Lung microvascular endothelial cell (primary cell): ENCODE measurements around the gene ERI3. TPM values are rescaled to one million over a fixed set of nuclear protein-coding genes. Genes with fewer than 3 reads are reported as not detected.
A peak's percentile ranks its signal among the peaks of the same experiment; 100 is the strongest.

Source experiments
- DNase-seq, 2 donors: peaks; one replicate each; pipeline versions ENCODE4 v3.0.0 to v3.0.0-alpha.2; 2010; ENCODE audit warnings: low read depth in 2 of 2
- total RNA-seq: library from RNA; depleted of rRNA; stranded (reverse); fragments of >200 nt; gene quantifications from 2 replicates; pipeline ENCODE4 v1.2.1, GENCODE V29; 2014

Gene ERI3
- total RNA-seq, 1 donor from 2014 or later, result 31.9 TPM

DNA sequence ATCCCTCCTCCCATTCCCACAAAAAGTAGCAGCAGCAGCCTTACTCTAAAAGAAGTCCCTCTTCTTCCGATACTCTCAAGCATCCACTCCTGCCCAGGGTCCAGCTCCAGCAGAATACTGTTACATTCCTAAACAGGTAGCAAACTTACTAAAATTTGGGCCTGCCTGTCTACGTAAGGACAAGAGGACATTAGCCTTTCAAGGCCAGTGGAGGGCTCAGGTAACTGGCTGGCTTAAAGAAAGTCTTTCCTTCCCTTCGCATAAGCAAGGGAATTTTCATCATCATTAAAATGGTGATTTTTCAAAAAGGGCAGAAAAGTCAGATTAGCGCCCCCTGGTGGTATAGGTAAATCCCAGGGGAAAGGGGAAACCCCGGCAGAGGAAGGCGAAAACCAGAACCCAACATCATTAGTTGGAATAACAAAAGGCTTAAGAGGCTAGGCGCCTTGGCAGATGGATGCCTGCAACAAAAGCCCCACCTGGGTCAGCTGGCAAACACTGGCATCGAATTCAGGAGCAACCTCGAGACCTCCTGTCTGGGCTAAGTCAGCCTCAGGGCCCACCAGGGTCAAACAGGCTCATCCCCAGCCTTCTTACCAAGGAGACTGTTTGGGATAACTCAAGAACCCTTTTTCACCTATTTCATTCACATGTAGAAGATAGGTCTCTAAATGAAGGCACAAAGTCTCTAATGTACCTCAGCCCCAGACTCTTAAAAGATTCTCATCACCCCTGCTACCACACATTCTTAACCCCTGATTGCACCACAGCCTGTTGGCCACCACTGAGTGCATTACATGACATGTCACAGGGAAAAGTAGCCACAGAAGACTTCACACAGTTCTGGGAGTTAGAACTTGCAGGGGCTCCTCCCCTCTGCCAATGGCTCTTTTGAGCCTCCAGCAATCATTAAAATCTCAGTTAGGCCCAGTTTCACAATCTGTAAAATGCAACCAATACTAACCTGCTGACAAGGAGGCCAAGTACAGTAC lies 36.7 kb downstream of the ERI3 start:
- DNase-seq, result peak; percentile 39 to 57

DNA sequence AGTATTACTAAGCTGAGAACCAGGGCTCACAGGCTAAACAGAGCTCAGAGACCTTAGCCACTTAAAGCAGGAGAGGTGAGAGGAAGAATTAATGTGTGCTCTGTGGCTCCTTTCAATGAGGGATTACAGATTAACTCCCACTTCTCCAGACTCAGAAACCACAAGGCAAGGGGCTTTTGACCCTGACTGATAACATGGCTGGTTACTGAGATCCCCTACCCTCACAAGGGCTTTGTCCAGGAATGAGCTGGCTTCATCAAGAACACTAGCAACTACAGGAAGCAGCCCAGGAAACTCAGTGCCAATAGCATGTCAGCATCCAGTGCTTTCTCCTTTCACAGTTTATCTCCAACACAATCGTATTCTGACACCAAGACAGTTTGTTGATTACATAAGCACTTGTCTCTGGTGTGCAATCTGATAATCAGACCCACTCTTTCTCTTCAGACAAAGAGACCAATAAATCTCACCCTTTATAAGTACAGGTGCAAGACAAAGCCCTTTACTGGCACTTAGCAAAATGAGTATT lies 38.8 kb downstream of the ERI3 start:
- DNase-seq, result peak in 1 of 2 donors; percentile 62

DNA sequence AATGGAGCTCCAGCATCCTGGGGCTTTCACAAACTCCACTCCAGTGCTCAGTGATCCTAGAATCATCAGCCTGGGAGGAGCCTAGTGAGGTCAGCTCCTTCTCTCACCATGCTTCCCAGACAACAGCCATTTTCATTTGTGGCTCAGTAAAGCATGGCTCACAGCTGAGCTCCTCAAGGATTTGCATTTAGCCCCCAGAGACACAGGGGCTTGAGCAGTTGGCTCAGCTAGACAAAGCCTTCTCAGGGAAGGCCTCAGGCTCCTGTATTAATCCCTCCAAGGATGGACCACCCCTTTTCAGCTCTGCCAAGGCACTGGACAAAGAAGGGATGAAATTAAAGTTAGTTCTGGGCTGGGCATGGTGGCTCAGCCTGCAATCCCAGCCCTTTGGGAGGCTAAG lies 39.5 kb downstream of the ERI3 start:
- DNase-seq, result no peak

DNA sequence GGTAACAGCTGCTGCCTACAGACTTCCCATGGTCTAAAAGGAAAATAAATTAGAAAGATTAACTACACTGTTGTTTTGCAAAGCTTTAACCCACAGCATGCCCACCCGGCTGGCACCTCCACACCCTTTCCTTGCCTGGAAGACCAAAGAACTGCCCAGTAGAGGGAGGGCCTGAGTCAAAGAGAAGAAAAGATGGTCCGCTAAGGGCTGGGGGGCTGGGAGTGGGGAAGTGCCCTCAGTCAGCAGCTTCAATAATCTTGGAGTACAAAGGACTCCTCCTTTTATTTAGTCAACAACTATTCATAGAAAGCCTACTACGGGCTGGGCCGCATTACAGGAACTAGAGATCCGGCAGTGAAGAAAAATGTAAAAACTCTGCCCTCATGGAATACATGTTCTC lies 40.6 kb downstream of the ERI3 start:
- no peak for DNase-seq

DNA sequence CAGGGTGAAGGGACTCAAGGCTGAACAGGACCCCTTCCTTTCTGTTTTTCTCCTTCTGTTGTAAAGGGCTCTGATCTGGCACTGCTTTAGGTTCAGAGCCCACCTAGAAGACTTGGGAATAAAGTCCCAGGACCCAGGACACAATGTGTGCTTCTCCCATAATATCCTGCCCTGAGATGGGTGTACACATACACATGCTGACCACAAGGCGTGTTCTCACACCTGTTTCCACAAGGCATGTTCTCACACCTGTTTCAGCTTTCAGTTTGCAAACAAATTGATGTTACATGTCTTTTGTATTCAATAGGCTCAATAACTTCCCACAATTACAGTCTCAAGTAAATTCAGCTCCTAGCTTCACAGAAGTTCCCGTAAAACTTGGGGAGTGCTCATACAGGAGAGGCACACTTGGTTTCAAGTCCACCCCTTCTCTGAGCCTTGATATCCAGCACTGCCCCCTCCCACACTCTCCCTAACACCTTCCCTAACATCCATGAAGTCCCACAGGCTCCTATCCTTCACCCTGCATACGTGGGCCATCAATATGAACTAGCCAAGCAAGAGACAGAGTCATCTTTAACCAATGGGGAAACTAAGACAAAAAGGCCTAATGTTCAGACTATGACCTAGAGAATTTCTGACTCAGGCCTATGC lies 41.7 kb downstream of the ERI3 start:
- DNase-seq, result no peak

DNA sequence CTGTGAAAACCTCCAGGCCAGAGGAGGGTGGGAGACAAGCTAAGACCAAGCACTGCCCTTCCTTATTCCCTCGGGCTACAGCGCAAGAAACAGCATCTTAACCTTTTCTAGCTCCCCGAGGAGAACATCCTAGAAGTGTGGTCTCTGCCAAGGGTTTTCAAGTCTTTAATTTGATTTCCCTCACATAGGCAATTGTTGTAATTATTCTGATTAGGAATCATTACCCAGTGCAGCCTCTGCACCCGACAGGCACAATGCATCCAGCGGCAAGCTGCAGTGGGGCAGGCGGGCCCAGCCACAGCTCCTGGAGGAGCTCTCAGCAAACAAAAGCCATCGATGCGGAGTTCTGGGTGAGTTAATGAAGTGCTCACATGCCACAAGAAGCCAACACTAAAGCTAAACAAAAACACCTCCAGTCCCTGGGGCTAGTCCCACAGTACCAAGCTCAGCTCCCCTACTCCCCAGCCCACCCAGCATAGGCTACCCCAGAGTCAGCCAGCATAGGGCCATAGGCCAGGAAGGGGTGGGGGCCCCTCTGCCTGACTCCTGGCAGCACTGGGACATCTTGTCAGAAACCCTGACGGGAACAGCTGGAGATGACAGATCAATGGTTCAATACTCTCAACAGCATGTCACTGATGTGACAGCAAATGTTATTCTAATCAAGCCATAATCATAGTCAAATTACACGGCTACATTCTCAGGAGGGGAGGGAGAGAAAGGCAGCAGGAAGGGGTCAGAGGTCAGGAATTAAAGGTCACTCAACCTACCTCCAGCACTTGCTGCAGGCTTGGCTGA lies 42.5 kb downstream of the ERI3 start:
- DNase-seq, result no peak

DNA sequence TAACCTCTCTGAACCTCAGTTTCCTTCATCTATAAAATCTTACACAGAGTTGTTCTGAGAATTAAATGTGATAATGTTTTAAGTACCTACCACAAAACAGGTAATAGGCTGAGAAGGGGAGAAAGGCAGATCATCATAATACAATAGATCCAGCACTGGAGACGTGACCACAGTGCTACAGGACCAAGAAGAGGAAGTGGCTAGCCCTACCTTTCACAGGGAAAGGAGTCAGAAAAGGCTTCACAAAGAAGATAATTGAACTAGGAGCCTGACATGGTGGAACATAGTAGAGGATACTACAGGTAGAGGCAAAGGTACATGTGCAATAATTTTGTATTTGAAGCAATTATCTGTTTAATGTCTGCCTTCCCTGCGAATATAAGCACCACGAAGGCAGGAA lies 45.1 kb downstream of the ERI3 start:
- DNase-seq, result no peak

DNA sequence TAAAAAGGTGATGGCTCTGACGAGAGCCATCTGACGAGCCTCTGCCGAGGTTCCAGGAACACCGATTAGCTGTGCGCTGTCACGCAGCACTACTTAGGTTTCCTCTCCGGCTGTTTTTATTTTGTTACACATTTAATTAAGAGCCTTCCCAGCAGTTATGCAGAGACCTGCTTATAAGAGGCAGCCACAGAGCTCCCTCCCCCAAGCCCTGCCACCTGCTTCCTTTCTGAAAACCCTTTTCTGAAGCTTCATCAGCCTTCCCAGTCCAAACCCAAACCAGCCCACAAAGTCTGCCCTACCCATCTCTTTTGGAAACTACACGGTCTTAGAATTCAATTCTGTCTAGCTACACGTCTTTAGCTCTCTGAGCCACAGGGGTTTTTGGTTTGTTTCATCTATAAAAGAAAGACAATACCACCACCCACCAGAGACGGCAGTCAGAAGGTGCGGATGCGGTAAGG lies 49.1 kb downstream of the ERI3 start:
- DNase-seq, result no peak

DNA sequence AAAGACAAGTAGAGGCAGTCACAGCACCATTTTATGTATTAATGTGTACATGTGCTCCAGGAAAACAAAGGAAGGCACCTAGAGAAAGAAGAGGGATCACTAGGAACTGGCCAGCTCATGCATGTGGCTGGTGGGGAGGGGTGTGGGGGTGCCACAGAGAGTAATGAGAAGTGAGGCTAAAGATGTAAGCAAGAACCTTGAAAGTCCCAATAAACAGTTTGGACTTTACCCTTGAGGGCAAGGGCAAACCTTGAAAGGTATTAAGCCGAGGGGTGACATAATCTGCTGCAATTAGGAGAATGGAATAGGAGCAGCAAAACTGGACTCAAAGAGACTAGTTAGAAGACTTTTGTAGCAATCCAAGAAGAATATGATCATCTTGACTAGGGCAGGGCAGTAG lies 51.5 kb downstream of the ERI3 start:
- no peak for DNase-seq

DNA sequence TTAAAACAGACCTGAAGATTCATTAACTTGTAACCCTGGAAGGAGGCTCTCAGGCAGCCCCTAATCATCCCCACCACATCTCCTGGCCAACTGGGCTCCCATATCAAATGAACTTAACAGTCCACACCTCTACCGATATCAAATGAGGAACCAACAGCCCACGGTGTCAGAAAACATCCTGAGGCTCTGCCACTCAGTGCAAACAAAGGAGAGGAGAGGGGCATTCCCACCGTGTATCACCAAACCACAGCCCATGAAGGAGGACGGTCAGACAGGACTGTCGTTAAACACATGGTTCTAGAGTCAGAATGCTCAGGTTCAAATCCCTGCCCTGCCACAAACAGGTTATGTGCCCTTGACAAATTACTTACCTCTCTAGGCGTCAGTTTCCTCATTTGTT lies 52.5 kb downstream of the ERI3 start:
- no peak for DNase-seq

DNA sequence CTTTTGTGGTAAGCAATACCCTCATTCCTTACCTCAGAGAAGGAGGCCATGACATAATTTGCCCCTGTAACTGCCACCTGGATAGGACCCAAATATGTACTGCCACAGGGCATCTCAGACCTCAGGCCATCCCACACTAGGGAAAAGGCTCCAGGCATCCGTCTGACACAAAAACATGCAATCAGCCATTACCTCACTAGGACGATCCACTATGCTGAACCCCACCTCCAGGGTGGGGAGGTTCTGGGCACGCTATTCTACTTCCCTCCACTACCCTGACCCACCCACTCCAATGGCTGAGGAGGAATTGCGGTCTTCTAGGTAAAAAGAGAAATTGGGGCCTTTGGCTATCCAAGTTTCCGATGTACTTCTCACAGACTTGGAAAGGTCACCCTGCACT lies 53.6 kb downstream of the ERI3 start:
- DNase-seq, result no peak

DNA sequence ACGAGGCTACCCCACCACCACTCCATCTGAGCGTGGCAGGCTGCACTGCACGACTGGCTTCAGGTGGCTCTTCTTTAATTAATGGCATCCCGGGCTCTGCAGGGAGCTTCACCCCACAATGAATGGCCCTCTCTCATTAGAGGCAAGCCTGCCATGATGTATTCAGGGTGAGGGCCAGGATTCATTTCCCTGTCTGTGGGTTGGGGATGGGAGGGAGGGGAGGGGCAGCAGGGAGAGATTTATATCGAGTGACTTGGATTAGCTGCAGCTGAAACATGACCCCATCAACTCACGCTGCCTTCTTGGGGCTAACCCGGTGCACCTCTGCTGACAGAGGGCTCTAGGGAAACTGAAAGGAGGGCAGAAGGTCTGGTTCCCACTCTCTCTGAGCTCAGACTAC lies 54.2 kb downstream of the ERI3 start:
- DNase-seq, result no peak

DNA sequence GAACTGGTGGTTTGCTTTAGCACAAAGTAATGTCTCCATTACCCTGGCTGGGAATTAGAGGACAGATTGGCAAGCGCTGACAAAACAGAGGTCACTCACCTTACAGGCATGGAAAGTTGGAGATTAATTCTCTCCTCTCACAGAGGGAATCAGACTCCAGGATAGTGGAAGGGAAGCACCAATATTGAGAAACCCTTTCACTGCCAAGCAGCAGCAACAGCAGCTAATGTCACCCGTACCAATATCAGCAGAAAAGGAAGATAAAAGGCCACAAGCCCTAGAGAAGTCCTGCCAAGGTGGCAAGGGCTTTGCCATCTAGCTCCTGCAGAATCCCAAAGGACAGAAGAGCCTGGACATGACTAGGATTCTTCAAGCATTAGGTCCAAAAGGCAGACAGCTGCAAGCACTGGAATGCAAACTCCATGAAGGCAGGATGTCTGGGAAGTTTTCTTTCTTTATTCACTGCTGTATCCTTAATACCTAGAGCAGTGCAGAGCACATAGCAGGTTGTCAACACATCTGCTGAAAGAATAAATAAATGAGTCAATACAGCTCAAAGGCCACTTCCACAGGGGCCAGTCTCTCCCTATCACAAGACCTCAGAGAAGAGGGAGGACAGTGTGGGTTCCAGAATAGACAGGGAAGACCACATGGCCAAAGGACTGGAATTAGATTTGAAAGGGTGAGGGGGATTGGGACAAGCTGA lies 57.2 kb downstream of the ERI3 start:
- no peak for DNase-seq

DNA sequence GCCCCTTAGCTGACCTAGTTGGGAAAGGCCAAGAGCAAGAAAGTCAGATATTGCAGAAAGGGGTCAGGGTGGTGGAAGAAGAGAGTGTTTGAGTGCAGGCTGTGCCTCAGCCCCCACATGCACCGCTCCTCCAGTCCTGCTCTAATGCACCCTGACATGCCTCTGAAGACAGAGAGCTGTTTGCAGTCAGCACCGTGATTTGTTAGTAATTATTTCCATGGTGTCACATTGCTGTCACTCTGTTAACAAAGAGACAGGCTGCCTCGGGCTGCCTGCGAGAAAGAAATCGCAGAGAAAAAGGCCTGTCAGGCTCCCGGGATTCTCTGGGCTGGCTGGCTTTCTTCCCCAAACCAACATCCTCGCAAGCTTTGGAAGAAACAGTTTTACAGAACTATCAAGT lies 58.3 kb downstream of the ERI3 start:
- no peak for DNase-seq

DNA sequence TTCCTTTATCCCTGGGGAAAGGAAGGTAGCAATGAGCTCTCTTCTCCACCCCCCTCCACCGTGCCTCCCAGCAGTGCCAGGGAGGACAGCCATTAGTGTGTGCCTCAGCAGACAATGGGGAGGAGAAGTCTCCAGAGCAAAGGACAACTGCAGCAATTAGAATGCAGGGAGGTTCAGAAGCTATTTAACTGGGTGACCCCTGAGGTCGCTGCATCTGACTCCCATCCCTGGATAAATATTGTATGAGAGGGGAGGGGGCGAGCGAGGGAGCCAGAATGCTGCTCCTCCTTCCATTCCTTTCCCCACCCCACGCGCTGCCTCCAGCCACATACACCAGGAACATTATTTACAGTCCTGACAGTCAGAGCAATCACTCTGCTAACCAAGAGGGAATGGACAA lies 59.0 kb downstream of the ERI3 start:
- DNase-seq, result no peak

DNA sequence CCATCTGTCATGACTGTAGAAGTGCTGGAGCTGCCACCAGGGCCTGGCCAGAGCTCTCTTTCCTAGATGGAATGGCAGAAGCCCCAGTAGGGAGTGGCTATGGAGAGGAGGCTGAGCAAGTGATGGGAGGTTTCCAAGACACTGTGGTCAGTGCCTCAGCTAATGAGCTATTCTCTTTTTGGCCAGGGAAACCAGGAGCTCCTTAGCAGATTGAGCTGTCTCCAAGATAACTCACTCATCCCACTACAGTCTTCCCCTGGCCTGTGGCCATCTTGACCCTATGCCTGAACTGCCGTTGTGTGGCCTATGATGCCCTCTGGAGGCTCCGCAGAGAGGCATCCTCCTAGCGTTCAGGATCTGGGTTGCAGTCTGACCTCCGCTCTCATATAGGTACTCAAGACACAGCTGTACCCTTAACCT lies 60.5 kb downstream of the ERI3 start:
- DNase-seq, result no peak

DNA sequence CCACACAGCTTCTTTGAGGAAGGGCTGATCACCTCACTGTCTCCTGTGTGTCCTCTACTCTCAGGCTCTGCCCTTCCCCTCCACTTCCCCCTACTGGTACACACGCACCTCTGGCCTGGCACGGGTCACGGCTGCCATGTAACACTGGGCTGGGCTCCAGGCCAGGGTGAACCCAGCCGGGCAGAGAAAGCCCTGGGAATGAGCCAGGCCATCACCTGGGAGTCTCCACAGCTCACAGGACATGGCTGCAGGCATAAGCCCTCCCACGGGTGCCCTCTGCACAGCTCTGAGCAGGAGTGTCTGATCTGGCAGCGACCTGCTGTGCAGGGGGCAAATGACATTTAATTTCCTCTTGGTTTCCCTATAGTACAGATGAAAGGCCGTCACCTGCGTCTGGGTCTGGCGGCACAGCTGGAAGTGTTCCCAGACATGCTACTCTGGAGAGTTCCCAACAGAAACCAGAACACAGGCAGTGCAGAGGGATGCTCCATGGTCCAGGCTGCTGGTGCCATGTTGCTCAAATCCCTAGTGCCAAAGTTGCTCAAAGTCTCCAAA lies 61.2 kb downstream of the ERI3 start:
- peak in 1 of 2 donors; percentile 74 for DNase-seq

DNA sequence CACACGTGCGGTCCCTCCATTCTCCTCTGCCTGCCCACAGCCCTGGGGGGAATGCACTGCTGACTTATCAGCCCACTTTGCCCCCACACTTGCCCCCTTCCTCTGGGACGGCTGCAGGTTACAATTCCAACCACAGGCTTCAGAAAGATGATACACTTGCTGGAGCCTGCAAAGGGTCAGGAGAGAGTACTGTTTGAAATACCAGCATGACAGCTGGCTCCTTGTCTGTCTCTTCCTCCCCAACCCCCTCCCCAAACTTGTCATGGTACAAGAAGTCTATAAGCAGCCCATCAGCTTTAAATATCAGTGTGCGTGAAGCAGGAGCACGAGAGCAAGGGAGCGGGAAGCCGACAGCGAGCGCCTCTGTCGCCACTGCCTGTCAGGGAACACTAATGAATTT lies 62.4 kb downstream of the ERI3 start:
- DNase-seq, result no peak

DNA sequence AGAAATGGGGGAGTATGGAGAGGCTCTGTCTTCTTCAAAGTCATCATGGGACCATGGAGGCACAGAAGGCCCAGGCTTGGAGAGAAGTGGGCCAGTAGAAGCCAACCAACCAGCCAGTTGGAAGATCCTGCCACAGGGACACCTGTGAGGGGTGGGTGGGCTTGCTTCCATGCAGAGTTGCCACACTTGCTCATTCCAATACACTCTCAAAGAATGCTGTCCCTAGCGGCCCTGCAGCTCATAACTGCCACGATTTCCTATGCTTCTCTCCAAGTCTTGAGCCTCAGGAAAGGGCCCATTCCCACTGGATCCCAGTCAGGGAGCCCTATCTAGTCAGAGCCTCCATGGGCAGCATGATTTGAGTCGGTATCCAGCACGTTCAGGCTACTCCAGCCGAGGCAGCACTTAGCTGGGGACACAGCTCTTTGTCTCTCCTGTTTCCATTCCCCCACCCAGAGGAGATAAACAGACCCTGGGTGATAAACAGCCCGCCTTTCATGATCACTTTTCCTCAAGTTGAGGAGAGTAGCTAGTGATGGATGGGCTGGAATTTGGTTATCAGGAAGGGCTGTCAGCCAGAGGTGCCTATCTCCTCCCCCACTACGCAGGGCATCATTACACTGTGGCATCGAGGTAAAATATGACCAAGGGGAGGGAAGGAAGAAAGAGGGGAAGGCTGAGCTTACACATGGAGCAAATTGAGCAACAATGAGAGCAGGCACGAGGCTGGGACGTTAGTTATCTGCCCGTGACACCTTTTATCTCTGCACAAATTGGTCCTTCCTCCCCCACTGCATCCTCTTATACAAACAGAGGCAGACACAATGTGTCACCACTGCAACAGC lies 64.6 kb downstream of the ERI3 start:
- DNase-seq, result no peak

DNA sequence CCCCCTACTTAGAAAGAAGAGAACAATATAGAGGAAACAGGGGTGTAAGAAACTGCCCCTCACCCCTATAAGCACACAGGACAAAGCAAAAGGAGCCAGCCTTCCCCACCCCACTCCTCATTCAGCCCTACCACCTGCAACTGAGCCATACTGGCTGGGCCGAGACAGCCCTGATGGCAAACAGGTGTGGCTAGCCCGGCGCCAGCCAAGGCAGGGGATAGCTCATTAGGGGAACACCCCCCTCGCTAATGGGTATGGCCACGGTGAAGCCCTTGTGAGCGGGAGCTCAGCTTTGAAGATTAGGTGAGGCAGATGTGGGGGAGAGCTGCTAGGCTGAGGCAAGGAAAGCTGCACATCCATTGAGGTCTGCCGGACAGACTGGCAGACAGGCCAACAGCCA lies 65.5 kb downstream of the ERI3 start:
- no peak for DNase-seq
